Stimulated activated CD4-positive, alpha-beta T cell treated with anti-CD3 and anti-CD28 coated beads, TNF-alpha, amount 100 ng/mL, for 1 hour (primary cell): Measurements from ENCODE around the gene PDXDC1.
"Not testable (repeated sequence)": the region's sequence is repeated elsewhere in the genome, so short reads cannot be mapped to it uniquely, and the experiment has no call there.

Experiments used
- DNase-seq, 3 donors: peaks; one replicate each; pipeline ENCODE4 v3.0.0-alpha.2; 2020; ENCODE audit warnings: low read depth in 3 of 3, low spot score in 1 of 3

Gene PDXDC1

GRCh38 chr16:15008647-15009046 is 33.8 kb downstream of the PDXDC1 start:
- DNase-seq, result not testable (repeated sequence)

GRCh38 chr16:15012941-15013340 is 38.1 kb downstream of the PDXDC1 start:
- not testable (repeated sequence) for DNase-seq

- DNase-seq, result not testable (repeated sequence)
Measured at GRCh38 chr16:15015671-15016070, 40.8 kb downstream of the PDXDC1 start.

DNA sequence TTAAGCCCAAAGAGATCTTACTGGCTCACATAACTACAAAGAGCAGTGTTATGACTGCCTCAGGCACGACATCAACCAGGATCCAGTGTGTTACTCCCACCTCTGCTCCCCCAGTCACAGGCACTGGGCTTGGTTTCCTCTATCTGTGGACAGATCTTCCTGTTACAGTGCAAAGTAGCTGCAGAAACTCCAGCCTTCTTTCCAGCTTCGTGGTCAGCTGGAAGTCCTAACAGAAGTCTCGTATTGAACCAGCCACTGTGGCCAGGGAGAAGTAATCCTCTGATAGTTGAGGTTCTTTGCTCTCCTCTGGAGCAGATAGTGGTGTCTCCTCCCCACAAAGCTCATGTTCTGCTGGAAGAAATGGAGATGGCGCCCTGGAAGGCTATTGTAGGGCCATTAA is 41.5 kb downstream of the PDXDC1 start:
- DNase-seq, result not testable (repeated sequence)

- DNase-seq, result not testable (repeated sequence)
Measured at GRCh38 chr16:15016951-15017580, 42.2 kb downstream of the PDXDC1 start.

GRCh38 chr16:15021429-15021828 is 46.6 kb downstream of the PDXDC1 start:
- DNase-seq, result not testable (repeated sequence)

DNA sequence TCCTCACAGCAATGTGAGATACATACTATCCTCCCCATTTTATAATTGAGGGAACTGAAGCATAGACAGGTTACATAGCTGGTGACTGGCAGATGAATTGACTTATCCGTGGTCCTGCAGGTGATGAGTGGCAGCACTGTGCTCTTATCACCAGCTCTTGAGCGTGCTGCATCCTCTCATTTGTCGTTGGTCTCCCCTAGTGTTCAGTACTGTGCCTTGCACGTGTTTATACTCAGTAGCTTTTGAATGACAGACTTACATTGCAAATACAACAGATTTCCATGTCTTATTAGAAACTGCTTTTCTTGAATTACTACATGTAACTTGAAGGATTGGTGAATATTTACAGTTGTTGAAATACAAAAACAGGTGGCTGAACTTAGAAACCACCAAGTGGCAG is 47.4 kb downstream of the PDXDC1 start:
- DNase-seq, result peak in 2 of 3 donors; percentile 24 to 50

- not testable (repeated sequence) for DNase-seq
Measured at GRCh38 chr16:15023381-15024077, 48.7 kb downstream of the PDXDC1 start.

DNA sequence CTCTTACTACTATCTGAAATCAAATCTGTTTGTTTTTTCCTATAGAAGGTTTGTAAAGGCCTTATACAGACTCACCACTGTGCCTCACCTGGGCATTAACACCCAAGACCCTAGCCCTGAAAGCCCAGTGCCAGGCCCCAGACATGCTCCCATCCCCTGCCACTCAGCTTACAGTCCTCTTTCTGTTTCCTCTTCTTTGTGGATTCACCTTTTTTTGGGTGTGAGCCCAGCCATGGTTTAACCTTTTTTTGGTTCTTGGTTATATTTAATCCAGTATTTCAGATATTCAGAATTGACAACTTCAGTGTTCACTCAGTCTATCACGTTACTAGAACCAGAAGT is 50.0 kb downstream of the PDXDC1 start:
- not testable (repeated sequence) for DNase-seq

GRCh38 chr16:15025234-15025951 is 50.6 kb downstream of the PDXDC1 start:
- DNase-seq, result not testable (repeated sequence)

GRCh38 chr16:15027051-15027450 is 52.2 kb downstream of the PDXDC1 start:
- not testable (repeated sequence) for DNase-seq

- DNase-seq, result not testable (repeated sequence)
Measured at GRCh38 chr16:15027503-15028344, 52.9 kb downstream of the PDXDC1 start.

GRCh38 chr16:15028345-15028715 is 53.5 kb downstream of the PDXDC1 start:
- not testable (repeated sequence) for DNase-seq

GRCh38 chr16:15028801-15029698 is 54.2 kb downstream of the PDXDC1 start:
- not testable (repeated sequence) for DNase-seq

- not testable (repeated sequence) for DNase-seq
Measured at GRCh38 chr16:15029749-15030148, 54.9 kb downstream of the PDXDC1 start.

GRCh38 chr16:15031179-15031578 is 56.4 kb downstream of the PDXDC1 start:
- no peak for DNase-seq

DNA sequence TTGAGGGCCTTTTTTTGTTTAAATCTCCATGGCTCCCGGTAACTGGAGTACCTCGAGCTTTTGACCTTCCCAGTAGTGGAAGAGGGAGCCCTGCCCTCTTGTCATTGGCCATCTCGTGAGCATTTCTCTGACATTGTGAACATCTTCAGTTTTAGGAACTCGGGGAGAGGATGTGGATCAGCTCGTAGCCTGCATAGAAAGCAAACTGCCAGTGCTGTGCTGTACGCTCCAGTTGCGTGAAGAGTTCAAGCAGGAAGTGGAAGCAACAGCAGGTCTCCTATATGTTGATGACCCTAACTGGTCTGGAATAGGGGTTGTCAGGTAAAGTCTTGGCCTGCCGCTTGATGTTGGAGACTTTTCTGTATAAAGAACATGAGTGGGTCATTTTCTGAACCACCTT is 56.8 kb downstream of the PDXDC1 start:
- DNase-seq, result no peak

GRCh38 chr16:15032547-15033308 is 57.9 kb downstream of the PDXDC1 start:
- DNase-seq, result no peak

DNA sequence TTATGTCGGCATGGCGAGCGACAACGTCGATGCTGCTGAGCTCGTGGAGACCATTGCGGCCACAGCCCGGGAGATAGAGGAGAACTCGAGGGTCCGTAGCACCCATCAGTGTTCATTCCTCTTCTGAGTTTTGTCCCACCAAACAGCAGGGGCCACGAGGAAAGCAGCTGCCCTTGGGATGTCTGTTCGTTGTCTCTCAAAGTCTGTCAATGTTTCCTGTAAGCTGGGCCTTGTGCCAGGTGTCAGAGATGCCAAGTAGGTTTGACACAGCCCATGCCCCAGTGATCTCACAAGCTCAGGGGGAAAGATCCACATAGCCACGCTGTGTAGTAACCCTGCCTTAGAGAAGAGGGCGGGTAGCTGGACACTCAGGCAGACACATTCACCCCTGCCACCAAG is 58.5 kb downstream of the PDXDC1 start:
- no peak for DNase-seq
